ENCODE data around the gene WSB1. TPM values are rescaled to one million over a fixed set of nuclear protein-coding genes. Genes with fewer than 3 reads are reported as not detected.

The WSB1 gene
- total and polyA plus RNA-seq, 2 experiments from 2014 or later = 101 to 108 TPM

GRCh38 chr17:27315322-27315721 lies 21.4 kb downstream of the WSB1 start:
- Histone ChIP-seq H4K20me1 (replicated peaks; ENCODE audit: insufficient read depth) (no peaks in the 10 kb centered on the region), H3K4me3 (no peak overlapping the region)

DNA sequence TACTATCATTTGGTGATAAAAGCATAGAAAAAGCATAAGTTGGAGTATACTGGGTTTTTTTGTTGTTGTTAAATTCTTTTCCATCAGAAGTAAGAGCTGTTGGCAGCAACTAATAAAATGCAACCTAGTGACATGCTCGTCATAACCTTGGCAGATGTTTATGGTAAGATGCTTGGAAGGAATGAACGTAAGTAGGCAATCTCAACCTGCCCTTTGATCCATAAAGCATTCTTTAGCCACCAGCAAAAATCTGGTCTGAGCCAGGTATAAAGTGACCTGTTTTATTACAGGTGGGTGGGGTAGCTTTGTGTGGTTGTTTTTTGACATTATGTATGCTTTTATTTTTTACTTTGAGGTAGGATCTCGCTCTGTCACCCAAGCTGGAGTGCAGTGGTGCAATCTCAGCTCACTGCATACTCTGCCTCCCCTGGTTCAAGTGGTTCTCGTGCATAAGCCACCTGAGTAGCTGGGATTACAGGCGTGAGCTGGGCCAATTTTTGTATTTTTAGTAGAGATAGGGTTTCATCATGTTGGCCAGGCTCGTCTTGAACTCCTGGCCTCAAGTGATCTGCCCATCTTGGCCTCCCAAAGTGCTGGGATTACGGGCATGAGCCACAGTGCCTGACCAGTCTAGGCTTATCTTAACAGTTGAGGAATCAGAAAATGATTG lies 22.0 kb downstream of the WSB1 start:
- DNase-seq (ENCODE audit: low spot score) (no peak), ATAC-seq (no peak)
- Histone ChIP-seq H3K4me1 (ENCODE audit: insufficient read depth) (no peaks in the 10 kb centered on the region), H3K27ac (ENCODE audit: low read depth) (no peak overlapping the region), H3F3A (replicated peaks; ENCODE audit: low read depth) (no peaks in the 10 kb centered on the region), H3K27me3 (ENCODE audit: insufficient read depth) (no peaks in the 10 kb centered on the region), H3K4me2 (no peak overlapping the region), H3K36me3 (ENCODE audit: insufficient read depth) (peaks cover 51% of the 10 kb centered on the region), H2AFZ (no peak overlapping the region), H4K20me1 (replicated peaks; ENCODE audit: insufficient read depth) (no peaks in the 10 kb centered on the region), H3K9me2 (ENCODE audit: insufficient read depth) (peaks cover 6% of the 10 kb centered on the region; the same call in 1 of the 2 replicates), H3K79me2 (replicated peaks; ENCODE audit: insufficient read depth) (0 out of 2 replicates have a peak, but pooled peaks cover 5% of the 10 kb centered on the region), H3K4me3 (no peak overlapping the region)
- peaks cover 2% of the 10 kb centered on the region for H3K27me3 Mint-ChIP-seq (ENCODE audit: insufficient read depth, low read depth, poor library complexity)
- TF ChIP-seq EZH2phosphoT487 (IDR thresholded peaks at IDR 0.05; ENCODE audit: unreplicated experiment) (no peak), CREB1 (CRISPR knock-in tag; IDR thresholded peaks at IDR 0.05; ENCODE audit: low read depth) (no peak), JUNB (IDR thresholded peaks at IDR 0.05; ENCODE audit: unreplicated experiment) (no peak), POLR2AphosphoS5 (IDR thresholded peaks at IDR 0.05; ENCODE audit: low read depth) (no peak)
- no peaks in the 10 kb centered on the region for H3K9me3 Mint-ChIP-seq
- no peaks in the 10 kb centered on the region for H3K4me1 Mint-ChIP-seq
- H3K36me3 Mint-ChIP-seq (ENCODE audit: low read depth) = peaks cover 69% of the 10 kb centered on the region
- no peak overlapping the region for H3K27ac Mint-ChIP-seq
- no peak overlapping the region for H3K4me3 Mint-ChIP-seq

More at GRCh38 chr17:27315322-27315721, 21.4 kb downstream of the WSB1 start:
- DNase-seq (ENCODE audit: low spot score) (no peak), ATAC-seq (no peak)
- Mint-ChIP-seq H3K4me3 (no peak overlapping the region), H3K27ac (no peak overlapping the region), H3K4me1 (no peaks in the 10 kb centered on the region), H3K36me3 (ENCODE audit: low read depth) (peaks cover 75% of the 10 kb centered on the region), H3K27me3 (ENCODE audit: insufficient read depth, low read depth, poor library complexity) (peaks cover 2% of the 10 kb centered on the region), H3K9me3 (no peaks in the 10 kb centered on the region)
- no peak for TF ChIP-seq ZNF114 (CRISPR knock-in tag; IDR thresholded peaks at IDR 0.05)
- no peak for TF ChIP-seq POLR2AphosphoS5 (IDR thresholded peaks at IDR 0.05; ENCODE audit: low read depth)
- no peak for TF ChIP-seq EZH2phosphoT487 (IDR thresholded peaks at IDR 0.05; ENCODE audit: unreplicated experiment)
- TF ChIP-seq NANOG (IDR thresholded peaks at IDR 0.05; ENCODE audit: borderline replicate concordance) = no peak
- TF ChIP-seq, protein P1, sequence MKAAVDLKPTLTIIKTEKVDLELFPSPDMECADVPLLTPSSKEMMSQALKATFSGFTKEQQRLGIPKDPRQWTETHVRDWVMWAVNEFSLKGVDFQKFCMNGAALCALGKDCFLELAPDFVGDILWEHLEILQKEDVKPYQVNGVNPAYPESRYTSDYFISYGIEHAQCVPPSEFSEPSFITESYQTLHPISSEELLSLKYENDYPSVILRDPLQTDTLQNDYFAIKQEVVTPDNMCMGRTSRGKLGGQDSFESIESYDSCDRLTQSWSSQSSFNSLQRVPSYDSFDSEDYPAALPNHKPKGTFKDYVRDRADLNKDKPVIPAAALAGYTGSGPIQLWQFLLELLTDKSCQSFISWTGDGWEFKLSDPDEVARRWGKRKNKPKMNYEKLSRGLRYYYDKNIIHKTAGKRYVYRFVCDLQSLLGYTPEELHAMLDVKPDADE (IDR thresholded peaks at IDR 0.05) = no peak
- TF ChIP-seq CTCF (conservative IDR thresholded peaks at IDR 0.05; ENCODE audit: low read depth in 2 of 2) = no peak
- no peak for TF ChIP-seq CREB1 (CRISPR knock-in tag; IDR thresholded peaks at IDR 0.05; ENCODE audit: low read depth)
- TF ChIP-seq STAT1 (IDR thresholded peaks at IDR 0.05; ENCODE audit: unreplicated experiment) = no peak
- Histone ChIP-seq H3K79me2 (replicated peaks; ENCODE audit: insufficient read depth) (0 out of 2 replicates have a peak, but pooled peaks cover 5% of the 10 kb centered on the region), H3K36me3 (ENCODE audit: insufficient read depth) (peaks cover 56% of the 10 kb centered on the region), H3K27me3 (ENCODE audit: insufficient read depth) (no peaks in the 10 kb centered on the region), H2AFZ (no peak overlapping the region), H3K27ac (ENCODE audit: low read depth) (no peak overlapping the region), H3F3A (replicated peaks; ENCODE audit: low read depth) (no peaks in the 10 kb centered on the region), H3K4me1 (ENCODE audit: insufficient read depth) (no peaks in the 10 kb centered on the region), H3K9me2 (ENCODE audit: insufficient read depth) (peaks cover 6% of the 10 kb centered on the region; the same call in 1 of the 2 replicates), H3K4me2 (no peak overlapping the region)

Measured in GM23338 (cell line).